ENCODE measurements around the gene SIRT4. TPM values are rescaled to one million over a fixed set of nuclear protein-coding genes. Genes with fewer than 3 reads are reported as not detected.
A peak's percentile ranks its signal among the peaks of the same experiment; 100 is the strongest.

Gene SIRT4
- total and polyA plus RNA-seq, 2 of the 13 experiments (the other 11 are each of a cell fraction or from before 2014, with no cell fraction given), result 3.4 to 5.8 TPM

DNA sequence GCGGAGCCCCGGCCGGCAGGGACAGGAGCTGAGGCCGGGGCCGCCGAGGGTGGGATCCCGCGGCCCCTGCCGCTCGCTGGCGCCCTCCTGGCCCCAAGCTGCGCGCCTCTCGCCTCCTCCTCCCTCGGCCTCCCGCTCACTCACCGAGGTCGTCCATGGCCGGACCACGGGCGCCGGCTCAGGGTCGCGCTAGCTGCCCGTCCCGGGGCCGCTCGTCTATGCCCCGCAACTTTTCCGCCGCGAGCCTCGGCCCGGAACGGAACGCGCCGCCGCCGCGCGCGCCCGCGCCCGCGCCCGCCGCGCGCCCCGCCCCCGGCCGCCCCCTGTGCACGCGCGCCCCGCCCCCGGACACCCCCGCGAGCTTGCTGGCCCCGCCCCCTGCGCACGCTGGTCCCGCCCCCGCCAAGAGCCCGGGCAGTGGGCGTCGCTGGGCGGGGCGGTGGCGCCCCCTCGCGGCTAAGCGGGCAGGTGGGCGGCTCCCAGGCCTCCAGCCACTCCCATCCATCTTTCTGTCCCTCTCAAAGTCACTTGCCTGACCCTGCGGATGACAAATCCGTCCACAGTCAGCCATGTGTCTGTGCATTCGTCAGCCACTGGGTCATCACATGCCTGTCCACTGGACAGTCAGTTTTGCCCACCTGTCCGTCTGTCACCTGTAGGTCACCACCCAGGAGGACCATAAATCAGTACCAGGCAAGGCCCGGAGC is 36.5 kb upstream of the SIRT4 start, which contains the start of gene PXN (continued):
- TF ChIP-seq, protein P1, sequence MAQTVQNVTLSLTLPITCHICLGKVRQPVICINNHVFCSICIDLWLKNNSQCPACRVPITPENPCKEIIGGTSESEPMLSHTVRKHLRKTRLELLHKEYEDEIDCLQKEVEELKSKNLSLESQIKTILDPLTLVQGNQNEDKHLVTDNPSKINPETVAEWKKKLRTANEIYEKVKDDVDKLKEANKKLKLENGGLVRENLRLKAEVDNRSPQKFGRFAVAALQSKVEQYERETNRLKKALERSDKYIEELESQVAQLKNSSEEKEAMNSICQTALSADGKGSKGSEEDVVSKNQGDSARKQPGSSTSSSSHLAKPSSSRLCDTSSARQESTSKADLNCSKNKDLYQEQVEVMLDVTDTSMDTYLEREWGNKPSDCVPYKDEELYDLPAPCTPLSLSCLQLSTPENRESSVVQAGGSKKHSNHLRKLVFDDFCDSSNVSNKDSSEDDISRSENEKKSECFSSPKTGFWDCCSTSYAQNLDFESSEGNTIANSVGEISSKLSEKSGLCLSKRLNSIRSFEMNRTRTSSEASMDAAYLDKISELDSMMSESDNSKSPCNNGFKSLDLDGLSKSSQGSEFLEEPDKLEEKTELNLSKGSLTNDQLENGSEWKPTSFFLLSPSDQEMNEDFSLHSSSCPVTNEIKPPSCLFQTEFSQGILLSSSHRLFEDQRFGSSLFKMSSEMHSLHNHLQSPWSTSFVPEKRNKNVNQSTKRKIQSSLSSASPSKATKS (CRISPR knock-in tag; IDR thresholded peaks at IDR 0.05), result no peak
- TF ChIP-seq SIN3B (IDR thresholded peaks at IDR 0.05; ENCODE audit: low read length) (0 out of 2 replicates have a peak, but pooled peaks have one; percentile 27), JDP2 (CRISPR knock-in tag; IDR thresholded peaks at IDR 0.05; ENCODE audit: borderline replicate concordance) (no peak), MXD4 (CRISPR knock-in tag; IDR thresholded peaks at IDR 0.05) (no peak), SKI (IDR thresholded peaks at IDR 0.05; ENCODE audit: partially characterized antibody) (peak; percentile 22), MED13 (CRISPR knock-in tag; IDR thresholded peaks at IDR 0.05) (0 out of 2 replicates have a peak, but pooled peaks have one; percentile 27), HCFC1 (IDR thresholded peaks at IDR 0.05; ENCODE audit: low read depth, low read length) (no peak), ZNF207 (IDR thresholded peaks at IDR 0.05; ENCODE audit: borderline replicate concordance) (no peak), ZSCAN22 (CRISPR knock-in tag; IDR thresholded peaks at IDR 0.05) (no peak), MAF1 (CRISPR knock-in tag; IDR thresholded peaks at IDR 0.05; ENCODE audit: borderline replicate concordance) (no peak)
- TF ChIP-seq, protein P2, sequence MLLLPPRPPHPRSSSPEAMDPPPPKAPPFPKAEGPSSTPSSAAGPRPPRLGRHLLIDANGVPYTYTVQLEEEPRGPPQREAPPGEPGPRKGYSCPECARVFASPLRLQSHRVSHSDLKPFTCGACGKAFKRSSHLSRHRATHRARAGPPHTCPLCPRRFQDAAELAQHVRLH (CRISPR knock-in tag; IDR thresholded peaks at IDR 0.05; ENCODE audit: borderline replicate concordance, low read depth), result no peak; the same call in 1 of the 2 replicates
- TF ChIP-seq, protein P3, sequence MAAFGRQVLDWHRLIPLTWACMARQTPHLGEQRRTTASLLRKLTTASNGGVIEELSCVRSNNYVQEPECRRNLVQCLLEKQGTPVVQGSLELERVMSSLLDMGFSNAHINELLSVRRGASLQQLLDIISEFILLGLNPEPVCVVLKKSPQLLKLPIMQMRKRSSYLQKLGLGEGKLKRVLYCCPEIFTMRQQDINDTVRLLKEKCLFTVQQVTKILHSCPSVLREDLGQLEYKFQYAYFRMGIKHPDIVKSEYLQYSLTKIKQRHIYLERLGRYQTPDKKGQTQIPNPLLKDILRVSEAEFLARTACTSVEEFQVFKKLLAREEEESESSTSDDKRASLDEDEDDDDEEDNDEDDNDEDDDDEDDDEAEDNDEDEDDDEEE (CRISPR knock-in tag; IDR thresholded peaks at IDR 0.05), result no peak
- TF ChIP-seq, protein P4, sequence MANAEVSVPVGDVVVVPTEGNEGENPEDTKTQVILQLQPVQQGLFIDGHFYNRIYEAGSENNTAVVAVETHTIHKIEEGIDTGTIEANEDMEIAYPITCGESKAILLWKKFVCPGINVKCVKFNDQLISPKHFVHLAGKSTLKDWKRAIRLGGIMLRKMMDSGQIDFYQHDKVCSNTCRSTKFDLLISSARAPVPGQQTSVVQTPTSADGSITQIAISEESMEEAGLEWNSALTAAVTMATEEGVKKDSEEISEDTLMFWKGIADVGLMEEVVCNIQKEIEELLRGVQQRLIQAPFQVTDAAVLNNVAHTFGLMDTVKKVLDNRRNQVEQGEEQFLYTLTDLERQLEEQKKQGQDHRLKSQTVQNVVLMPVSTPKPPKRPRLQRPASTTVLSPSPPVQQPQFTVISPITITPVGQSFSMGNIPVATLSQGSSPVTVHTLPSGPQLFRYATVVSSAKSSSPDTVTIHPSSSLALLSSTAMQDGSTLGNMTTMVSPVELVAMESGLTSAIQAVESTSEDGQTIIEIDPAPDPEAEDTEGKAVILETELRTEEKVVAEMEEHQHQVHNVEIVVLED (CRISPR knock-in tag; IDR thresholded peaks at IDR 0.05; ENCODE audit: borderline replicate concordance), result peak; percentile 44; the same call in 1 of the 2 replicates
- TF ChIP-seq, protein P5, sequence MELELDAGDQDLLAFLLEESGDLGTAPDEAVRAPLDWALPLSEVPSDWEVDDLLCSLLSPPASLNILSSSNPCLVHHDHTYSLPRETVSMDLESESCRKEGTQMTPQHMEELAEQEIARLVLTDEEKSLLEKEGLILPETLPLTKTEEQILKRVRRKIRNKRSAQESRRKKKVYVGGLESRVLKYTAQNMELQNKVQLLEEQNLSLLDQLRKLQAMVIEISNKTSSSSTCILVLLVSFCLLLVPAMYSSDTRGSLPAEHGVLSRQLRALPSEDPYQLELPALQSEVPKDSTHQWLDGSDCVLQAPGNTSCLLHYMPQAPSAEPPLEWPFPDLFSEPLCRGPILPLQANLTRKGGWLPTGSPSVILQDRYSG (CRISPR knock-in tag; IDR thresholded peaks at IDR 0.05), result no peak
- TF ChIP-seq, protein P6, sequence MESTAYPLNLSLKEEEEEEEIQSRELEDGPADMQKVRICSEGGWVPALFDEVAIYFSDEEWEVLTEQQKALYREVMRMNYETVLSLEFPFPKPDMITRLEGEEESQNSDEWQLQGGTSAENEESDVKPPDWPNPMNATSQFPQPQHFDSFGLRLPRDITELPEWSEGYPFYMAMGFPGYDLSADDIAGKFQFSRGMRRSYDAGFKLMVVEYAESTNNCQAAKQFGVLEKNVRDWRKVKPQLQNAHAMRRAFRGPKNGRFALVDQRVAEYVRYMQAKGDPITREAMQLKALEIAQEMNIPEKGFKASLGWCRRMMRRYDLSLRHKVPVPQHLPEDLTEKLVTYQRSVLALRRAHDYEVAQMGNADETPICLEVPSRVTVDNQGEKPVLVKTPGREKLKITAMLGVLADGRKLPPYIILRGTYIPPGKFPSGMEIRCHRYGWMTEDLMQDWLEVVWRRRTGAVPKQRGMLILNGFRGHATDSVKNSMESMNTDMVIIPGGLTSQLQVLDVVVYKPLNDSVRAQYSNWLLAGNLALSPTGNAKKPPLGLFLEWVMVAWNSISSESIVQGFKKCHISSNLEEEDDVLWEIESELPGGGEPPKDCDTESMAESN (CRISPR knock-in tag; conservative IDR thresholded peaks at IDR 0.05), result 0 out of 2 replicates have a peak, but pooled peaks have one; percentile 49
- TF ChIP-seq, protein P7, sequence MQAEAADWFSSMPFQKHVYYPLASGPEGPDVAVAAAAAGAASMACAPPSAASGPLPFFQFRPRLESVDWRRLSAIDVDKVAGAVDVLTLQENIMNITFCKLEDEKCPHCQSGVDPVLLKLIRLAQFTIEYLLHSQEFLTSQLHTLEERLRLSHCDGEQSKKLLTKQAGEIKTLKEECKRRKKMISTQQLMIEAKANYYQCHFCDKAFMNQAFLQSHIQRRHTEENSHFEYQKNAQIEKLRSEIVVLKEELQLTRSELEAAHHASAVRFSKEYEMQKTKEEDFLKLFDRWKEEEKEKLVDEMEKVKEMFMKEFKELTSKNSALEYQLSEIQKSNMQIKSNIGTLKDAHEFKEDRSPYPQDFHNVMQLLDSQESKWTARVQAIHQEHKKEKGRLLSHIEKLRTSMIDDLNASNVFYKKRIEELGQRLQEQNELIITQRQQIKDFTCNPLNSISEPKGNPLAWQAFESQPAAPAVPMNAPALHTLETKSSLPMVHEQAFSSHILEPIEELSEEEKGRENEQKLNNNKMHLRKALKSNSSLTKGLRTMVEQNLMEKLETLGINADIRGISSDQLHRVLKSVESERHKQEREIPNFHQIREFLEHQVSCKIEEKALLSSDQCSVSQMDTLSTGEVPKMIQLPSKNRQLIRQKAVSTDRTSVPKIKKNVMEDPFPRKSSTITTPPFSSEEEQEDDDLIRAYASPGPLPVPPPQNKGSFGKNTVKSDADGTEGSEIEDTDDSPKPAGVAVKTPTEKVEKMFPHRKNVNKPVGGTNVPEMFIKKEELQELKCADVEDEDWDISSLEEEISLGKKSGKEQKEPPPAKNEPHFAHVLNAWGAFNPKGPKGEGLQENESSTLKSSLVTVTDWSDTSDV (CRISPR knock-in tag; IDR thresholded peaks at IDR 0.05), result no peak

Data from HepG2 (cell line).